Effector CD4-positive, alpha-beta T cell (primary cell): Measurements from ENCODE around the gene HLA-B.

Experiments
- DNase-seq: peaks from one replicate; pipeline ENCODE4 v3.0.0-alpha.2; 2020

Gene HLA-B

DNA sequence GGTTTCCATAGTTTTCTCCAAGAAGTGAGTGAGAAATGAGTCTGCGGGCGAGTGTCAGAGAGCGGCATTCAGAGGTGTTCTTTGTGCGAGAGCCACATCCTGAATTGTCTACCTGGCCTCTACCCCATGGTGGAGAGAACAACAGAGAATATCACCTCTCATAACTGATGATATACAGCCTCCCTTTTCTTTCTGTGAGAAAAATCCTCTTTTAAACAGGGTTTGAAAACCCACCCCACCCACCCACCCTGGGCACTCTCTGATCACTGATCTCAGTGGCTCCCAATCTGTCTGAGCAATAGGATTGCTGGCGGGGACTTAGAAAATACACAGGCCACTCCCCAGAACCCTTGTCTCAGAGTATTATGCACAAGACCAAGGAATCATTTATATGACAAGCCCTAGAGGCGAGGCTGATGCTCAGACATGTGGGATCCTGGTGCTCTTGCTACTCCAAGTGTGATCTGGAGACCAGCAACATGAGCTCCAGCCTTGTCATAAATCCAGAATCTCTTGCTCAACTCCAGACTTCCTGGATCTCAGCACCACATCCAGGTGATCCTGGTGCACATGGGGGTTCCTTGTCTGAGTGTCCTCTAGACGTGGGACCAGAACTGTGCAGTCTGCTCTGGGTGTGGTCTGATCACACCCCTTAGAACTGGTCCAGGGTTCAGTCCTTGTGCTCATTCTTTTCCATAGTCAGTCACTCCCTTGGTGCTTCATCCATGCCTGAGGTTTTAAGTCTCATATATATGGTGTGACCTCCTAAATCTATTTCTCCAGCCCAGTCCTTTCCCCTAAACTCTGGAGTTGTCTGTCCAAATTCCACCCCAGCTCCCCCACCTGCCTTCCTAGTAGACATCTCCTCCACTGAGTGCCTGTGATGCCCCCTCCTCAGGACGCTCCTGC, 5.3 kb downstream of the HLA-B start:
- DNase-seq: peak; percentile 31

DNA sequence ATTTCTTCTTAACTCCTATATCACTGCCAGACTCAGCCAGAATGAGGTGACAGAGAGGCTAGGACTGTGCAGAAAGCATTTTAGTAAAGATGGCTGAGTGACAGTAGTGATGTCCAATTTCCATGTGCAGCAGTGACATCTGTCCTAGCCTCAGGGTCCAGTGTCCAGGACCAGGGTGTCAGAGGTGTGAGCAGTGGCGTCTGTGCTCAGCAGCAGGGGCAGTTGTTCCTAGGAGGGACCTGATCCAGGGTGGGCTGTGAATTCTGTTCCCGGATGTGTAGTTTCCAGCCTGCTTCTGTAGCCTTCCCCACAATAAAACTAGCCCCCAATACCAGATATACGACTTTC, 6.0 kb downstream of the HLA-B start:
- no peak for DNase-seq

DNA sequence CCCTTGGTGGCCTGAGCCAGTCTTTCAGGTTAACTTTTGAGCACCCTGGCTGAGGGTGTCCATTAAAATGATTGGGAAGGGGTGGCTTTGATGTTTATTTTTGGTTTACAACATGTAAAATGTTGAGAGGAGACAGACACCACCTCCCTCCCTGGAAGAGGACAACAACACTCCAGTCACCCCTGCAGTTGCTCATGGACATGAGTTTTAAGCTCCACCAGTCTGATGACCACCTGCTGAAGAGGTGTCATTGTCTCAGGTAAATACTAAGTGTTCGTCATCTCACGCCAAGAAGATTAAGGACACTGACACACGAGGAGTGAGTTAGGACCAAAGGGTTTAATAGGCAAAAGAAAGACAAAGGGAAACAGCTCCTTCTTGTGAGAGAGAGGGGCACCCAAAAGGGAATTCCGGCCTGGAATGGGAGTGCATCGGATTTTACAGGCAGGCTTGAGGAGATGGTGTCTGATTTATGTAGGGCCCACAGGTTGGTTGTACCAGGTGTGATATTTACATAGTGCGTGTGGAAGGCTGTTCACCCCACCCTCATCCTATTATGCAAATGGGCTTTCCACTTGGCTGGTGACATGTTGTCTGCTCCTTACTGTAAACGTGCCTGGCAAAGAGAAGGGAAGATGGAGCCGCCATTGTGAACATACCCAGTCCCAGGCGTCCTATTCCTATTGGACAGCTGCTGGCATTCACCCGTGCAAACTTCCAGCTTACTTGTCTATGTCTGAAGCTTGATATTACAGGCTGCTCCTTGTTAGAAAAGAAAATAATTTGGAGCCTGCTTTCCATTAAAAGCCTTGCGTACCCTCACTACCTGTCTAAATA, 6.6 kb downstream of the HLA-B start:
- DNase-seq: no peak

DNA sequence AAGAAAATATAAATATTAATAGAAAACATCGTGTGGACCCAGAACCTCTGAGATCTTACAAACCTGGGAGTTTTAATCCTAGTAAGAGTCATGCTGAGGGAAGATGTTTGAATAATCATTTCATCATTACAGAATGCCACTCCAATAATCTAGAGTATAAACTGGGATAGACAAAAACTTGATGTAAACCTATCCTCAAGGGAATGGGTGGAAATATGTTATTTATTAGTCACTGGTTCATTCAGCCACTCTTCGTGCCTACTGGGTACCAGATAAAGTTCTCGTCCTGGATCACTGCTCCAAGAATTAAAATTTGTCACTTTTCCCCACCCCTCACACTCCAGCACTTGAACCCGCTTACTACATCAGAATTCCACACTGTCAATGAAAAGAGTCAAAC, 7.7 kb downstream of the HLA-B start:
- no peak for DNase-seq

DNA sequence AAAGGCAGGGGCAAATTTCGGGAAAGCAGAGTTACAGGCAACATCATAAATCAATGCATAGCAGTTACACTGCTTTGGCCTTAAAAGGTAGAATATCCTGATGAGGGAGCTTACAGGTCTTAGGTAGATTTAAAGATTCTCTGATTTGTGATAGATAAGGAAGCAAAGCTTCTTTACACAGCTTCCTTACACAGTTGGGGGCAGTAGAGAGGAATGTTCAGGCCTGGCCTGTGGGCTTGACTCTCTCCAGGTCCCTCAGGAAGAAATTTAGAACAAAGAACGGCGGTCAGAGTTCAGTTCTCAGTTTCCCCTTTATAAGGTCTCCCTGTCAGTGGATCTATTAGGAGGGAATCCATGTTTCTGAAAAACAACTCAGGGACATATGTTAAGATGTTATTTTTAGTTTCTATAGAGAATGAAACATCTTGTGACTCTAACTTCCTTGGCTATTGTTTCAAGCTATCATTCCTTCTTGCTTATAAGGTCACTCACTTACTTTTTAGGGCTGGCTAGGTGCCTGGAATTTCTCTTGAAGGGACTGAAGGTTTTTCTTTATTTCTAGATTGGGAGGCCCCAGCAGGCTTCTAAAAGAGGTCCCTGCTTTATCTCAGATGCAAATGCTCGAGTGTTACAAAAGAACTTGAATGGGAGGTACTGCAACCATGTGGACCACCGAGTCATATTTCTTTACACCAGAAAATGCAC, 11.8 kb downstream of the HLA-B start:
- no peak for DNase-seq

DNA sequence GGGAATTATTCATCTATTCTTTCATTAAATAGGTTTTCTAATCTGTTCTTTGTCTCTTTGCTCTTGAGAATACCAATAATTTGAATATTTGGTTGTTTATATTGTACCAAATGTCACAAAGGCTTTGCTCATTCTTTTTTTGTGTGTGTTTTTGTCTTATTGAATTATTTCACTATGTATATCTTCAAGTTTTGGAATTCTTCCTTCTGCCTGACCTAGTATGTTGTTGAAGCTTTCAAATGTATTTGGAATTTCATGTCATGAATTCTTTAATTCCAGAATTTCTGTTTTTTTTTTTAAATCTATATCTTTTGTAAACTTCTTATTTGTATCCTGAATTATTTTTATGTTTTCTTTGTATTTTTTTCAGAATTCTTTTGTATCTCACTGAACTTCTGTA, 16.8 kb downstream of the HLA-B start:
- no peak for DNase-seq

DNA sequence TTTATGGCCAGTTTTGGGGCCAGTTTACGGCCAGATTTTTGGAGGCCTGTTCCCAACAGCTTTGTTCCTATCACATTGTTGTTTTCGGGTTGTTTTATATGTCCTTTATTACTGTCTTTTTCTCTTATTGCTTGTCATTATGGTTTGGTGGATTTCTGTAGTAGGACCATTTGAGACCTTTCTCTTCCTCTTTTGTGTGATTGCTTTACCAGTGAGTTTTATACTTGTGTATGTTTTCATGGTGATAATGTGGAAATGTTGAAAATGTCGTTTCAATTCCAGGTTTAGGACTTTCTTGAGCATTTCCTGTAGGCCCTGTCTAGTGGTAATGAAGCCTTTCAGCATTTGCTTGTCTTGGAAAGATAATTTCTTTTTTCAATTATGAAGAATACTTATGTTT, 17.8 kb downstream of the HLA-B start:
- no peak for DNase-seq

DNA sequence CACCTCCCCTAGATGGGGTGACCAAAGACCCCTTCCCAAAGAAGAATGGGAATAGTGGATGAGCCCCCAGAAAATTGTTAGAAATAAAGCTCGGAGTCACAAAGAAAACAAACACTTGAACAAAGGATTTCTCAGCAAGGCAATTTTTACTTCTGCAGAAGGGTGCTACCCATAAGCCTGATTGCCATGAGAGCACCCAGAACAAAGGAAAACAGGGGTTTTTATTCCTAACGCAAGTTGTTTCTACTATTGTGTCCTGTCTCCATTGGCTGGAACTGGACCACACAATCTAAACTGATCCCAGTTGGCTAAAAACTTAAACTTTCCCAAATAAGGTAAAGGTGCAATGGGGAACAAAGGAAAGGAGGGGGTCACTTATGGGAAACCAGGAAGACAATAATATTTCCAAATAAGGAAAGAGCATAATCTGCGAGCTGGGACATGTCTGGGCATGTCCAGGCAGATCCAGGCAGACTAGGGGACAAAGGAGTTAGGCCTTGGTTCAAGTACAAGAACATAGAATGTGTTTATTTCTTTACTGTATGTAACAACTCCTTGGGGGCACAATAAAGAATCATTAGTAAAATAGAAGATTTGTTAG, 20.0 kb downstream of the HLA-B start:
- no peak for DNase-seq

DNA sequence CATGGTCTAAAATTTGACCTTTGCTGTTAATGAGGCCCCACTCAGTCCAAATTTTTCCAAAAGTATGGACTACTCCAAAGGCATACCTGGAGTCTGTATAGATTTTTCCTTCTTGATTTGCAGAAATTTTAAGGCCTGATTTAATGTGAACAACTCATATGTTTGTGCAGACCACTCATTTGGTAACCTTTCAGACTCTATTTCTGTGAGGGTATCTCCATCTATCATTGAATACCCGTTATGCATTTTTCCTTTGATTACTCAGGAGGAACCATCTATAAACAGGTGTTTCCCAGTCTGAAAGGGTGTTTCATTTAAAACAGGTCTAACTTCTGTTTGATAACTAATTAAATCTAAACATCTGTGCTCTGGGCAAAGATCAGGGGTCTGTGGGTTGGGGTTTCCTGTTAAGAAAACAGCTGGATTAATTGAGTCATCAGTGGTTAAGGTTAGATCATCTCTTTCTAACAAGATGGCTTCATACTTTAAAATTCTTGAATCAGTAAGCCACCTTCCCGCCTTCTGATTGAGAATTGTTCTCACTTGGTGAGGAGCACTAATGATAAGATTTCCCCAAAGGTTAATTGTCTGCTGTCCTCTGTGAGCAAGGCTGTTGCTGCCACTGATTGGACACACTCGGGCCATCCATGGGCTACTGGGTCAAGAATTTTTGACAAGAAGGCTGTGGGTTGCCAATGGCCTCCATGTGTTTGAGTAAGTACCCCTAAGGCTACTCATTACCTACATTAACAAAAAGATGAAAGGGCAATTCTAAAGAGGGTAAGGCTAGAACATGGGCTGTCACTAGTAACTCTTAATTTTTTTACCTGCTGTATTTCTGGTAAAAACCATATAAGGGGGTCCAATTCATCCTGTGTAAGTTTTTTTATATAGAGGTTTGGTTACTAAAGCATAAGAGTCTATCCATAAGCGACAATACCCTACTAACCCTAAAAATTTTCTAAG, 24.1 kb downstream of the HLA-B start:
- DNase-seq: no peak

DNA sequence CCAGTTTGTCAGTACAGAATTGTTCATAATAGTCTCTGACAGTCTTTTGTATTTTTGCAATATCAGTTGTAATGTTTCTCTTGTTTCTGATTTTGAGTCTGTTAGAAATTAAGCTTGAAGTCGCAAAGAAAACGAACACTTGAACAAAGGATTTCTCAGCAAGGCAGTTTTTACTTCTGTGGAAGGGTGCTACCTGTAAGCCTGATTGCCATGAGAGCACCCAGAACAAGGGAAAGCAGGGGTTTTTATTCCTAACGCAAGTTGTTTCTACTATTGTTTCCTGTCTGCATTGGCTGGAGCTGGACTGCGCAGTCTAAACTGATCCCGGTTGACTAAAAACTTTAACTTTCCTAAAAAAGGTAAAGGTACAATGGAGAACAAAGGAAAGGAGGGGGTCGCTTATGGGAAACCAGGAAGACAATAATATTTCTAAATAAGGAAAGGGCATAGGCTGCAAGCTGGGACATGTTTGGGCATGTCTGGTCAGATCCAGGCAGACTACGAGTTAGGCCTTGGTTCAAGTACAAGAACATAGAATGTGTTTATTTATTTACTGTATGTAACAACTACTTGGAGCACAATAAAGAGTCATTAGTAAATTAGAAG, 28.5 kb downstream of the HLA-B start:
- DNase-seq: no peak

DNA sequence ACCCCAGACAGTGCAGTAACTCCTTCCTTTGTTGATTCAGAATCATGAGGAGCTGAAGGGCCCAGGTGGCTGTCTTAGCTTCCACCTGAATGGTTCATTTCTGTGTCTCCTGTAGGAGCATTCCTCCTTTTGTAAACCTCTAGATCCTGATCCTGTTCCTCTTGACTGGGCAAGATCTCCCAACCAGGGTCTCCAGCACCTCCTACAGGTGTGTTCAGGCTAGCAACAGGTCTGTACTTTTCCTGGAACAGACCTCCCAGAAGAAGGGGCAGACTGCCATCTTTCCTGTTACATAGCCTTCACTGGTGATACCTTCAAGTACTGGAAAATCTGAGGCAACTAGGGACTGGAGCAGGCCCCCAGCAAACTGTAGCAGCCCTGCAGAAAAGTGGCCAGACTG, 35.2 kb downstream of the HLA-B start:
- no peak for DNase-seq

DNA sequence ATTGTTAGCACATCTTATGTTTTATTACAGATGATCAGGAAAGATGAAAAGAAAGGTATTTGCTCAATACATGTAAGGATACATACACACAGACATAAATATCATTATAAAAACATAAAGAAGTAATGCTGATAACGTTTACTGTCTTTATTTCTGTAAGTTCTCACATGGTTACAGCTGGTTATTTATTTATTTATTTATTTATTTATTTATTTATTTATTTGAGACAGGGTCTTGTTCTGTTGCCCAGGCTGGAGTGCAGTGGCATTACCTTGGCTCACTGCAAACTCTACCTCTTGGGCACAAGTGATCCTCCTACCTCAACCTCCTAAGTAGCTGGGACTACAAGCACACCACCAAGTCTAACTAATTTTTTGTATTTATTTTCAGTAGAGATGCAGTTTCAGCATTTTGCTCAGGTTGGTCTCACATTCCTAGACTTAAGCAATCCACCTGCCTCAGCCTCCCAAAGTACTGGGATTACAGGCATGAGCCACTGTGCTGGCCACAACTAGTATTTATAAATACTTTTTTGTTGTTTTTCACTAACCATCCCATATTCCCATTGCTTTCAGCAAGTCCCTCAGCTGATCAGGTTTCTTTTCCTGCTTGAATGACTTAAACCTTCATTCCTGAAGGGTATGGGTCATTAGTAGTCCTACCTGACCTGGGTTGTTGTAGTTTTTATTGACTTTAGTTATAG, 35.8 kb downstream of the HLA-B start:
- no peak for DNase-seq

DNA sequence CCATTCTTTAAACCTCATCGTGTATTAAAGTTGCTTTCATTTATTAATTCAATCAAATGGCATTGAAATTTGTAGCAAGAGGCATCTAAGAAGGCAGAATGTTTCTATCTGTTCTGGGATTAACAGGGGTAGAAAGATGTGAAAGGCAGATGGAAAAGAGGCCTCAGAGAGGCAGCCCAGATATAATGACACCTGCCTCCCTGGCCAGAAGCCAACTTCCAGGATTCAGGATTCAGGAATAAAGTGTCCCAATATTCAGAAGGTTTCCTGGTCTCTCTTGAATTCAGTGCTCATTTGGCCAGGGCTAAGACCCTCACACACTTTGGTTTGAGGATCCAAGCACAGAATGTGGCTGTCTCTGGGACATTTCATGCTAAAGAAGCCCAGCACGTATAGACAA, 39.9 kb downstream of the HLA-B start:
- DNase-seq: no peak

DNA sequence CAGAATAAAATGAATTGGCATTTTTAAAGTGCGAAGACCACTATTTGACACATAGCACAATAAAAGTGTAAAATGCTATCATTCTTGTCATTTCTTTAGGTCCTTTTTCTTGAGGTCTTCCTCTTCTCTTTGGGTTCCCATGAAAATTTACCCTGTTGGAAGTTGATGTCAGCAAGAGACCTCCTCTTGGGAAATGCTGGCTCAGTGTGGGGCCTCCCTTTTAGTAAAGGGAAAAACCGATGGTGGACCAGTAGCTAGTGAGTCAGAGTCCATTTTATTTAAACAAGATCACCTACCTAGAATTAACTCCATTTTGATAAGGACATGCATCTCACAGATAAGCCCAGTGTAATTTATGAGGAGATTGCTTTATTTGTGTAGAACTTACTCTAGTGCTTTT, 47.3 kb downstream of the HLA-B start:
- DNase-seq: no peak

DNA sequence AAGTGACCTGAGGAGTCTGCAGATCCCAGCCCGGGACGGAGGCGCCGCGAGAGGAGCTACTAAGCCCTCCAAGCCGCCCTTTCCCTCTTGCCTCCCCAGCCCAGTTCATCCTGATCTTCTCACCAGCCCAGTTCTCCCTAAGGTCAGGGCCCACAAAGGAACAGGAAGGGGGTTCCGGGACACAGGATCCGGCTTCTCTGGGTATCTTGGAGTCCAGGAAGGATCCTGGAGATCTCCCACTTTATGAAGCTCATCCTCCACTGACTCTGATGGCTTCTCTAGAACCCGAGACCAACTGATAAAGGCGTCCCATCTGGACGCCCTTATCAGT, 48.2 kb downstream of the HLA-B start:
- DNase-seq: no peak

DNA sequence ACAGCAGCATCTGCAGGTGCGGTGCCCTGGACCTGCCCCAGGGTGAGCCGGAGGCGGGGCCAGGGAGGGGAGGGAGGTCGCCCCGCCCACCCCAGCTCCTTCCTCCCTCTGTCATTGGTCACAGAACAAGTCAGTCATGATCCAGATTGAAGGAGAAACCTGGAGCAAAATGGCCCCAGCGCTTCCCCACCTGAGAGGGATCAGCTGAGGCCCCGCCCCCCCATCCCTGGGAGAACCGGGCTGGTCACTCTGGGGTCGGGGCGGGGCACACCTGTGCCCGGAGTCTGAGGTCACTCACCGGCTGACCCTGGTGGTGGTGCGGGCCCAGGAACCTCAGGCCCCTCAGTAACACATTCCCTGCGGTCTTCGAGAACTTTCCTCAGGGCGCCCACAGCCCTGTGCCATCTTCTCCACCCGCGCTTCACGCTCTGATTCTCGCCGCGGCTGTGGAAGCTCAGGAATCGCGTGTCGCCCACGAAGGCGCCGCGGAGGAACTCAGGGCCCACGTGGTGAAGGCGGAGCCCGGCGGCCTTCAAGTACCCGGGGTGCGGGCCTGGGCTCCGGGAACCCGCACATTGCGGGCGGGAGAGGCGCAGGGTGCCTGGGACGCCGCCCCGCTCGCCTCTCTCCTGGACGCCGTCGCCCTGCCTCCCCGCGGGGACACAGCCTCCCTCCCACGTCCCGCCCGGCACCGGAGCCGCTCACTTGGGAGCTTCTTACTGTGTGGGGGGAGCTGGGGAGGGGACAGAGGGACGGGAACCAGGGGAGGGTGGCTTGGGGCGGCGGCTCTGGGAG, 48.7 kb downstream of the HLA-B start:
- peak; percentile 56 for DNase-seq

DNA sequence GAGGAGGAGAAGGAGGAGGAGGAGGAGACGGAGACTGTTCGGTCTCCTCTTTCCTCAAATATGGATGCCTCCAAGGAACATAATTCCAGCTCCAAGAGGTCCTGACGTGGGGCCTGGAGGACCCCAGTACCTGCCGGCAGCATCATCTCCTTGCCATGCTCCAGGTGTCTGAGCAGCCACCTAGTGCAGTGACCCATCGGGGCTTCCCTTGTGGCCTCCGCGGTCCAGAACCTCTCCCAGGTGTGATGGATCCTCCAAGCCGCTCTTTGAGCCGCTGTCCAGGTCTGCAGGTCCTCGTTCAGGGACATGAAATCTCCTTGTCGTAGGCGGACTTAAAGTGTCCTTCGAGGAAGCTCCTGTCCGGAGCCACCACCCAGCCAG, 49.3 kb downstream of the HLA-B start:
- DNase-seq: no peak

DNA sequence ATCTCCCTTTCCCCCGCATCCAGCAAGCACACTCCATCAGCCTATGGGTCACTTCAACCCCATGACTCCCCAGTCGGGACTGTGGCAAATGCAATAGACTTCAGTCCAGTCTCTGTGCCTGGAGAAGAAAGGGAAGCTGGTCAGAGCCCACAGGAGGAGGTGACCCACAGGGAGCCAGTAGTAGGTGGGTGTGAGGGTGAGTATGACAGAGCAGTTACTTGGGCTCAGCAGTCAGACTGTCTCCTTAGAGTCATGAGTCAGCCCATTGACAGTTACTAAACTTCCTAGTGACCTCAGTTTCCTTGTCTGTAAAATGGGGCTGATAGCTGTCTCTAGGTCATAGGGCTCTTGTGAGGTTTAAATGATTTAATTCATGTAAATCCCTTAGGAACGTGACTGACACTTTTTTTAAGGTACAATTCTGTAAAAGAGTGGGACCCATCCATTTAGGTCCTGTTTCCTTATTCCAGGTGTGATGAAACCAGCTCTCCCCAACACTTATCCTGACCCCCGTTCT, 51.2 kb downstream of the HLA-B start:
- DNase-seq: no peak

DNA sequence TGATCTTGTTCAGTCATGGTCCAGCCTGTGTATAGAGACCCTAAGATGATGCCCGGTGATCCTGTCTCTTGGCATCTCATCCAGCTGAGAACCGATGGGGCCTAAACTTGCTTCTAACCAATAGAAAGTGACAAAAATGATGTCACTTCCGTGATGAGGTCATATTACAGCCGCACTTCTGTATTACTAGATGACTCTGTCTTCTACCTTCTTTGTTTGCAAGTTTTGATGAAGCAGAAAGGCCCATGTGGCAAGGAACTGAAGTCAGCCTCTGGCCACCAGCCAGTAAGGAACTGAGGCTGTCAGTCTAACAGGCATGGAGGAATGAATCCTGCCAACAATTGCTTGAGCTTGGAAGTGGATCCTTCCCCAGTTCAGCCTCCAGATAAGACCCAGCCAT, 52.3 kb downstream of the HLA-B start:
- DNase-seq: no peak
